Endothelial cell of umbilical vein (primary cell): ENCODE results near the gene PAX5. TPM values are rescaled to one million over a fixed set of nuclear protein-coding genes. Genes with fewer than 3 reads are reported as not detected.

Experiments used
- BruUV-seq: library from RNA; stranded (reverse); fragments of 400-500 nt; replicated peaks from 2 replicates; lab custom pipeline; 2021; lab: Mats Ljungman, UMichigan
- CTCF ChIA-PET: fragments of 300-600, 350-600 bp; sonication (Branson Sonifier 250); formaldehyde crosslinking; loops from one replicate; lab custom pipeline; 2021; ENCODE audit warnings: antibody characterized with exemption, inconsistent platforms; lab: Charles Lee
- POLR2A ChIA-PET: fragments of 300-600, 350-600 bp; sonication (Branson Sonifier 250); formaldehyde crosslinking; loops from one replicate; lab custom pipeline; 2021; ENCODE audit warnings: antibody characterized with exemption, inconsistent platforms; lab: Charles Lee
- DNase-seq: peaks from one replicate; pipeline ENCODE4 v3.0.0-alpha.2; 2011; ENCODE audit warnings: low read depth, low spot score
- FAIRE-seq: peaks from 2 replicates; lab custom pipeline; 2011; peaks lifted over from hg19 to GRCh38; lab: Jason Lieb, UNC
- H2AFZ ChIP-seq: 2 replicates; pipeline ENCODE4 v1.6.0; 2012; ENCODE audit warnings: low read depth, low read length, control low read depth, inconsistent platforms
- H3K27ac ChIP-seq: 2 replicates; pipeline ENCODE4 v1.5.1; 2011; ENCODE audit warnings: low read depth, mild to moderate bottlenecking, control low read depth, low read length, moderate library complexity; ENCODE audit not compliant: insufficient read depth
- H3K27me3 ChIP-seq, 2 experiments: 2 replicates each; pipeline versions ENCODE4 v1.6.0 to v1.6.1; 2011; ENCODE audit warnings: low read length in 2 of 2, mixed read lengths in 1 of 2; ENCODE audit not compliant: control insufficient read depth in 2 of 2, insufficient read depth in 2 of 2
- H3K36me3 ChIP-seq, 2 experiments: 2 replicates in 1 of 2; 3 replicates in 1 of 2; pipeline ENCODE4 v1.5.1; 2011; ENCODE audit warnings: low read length in 2 of 2, mild to moderate bottlenecking in 1 of 2, moderate library complexity in 1 of 2; ENCODE audit not compliant: control insufficient read depth in 2 of 2, insufficient read depth in 2 of 2; ENCODE audit errors: extremely low read depth in 1 of 2
- H3K4me1 ChIP-seq: 3 replicates; pipeline ENCODE4 v1.5.1; 2011; ENCODE audit warnings: mild to moderate bottlenecking, low read length; ENCODE audit not compliant: control insufficient read depth, insufficient read depth; ENCODE audit errors: extremely low read depth
- H3K4me2 ChIP-seq: 2 replicates; pipeline ENCODE4 v1.6.1; 2011; ENCODE audit warnings: low read length, control low read depth, mixed read lengths; ENCODE audit not compliant: insufficient read depth
- H3K4me3 ChIP-seq, 3 experiments: fragments of 200-600 bp in 1 of 3; sonication (generic), shearing (Covaris generic) in 1 of 3; replicated peaks in 1 of 3; 2 replicates each; pipeline ENCODE4 v1.5.1; 2011 to 2016; ENCODE audit warnings: control low read depth in 3 of 3, low read length in 3 of 3, mild to moderate bottlenecking in 2 of 3, inconsistent platforms in 1 of 3, low read depth in 1 of 3, moderate library complexity in 1 of 3; ENCODE audit not compliant: insufficient read depth in 1 of 3
- H3K79me2 ChIP-seq: 2 replicates; pipeline ENCODE4 v1.6.0; 2012; ENCODE audit warnings: low read length, inconsistent platforms; ENCODE audit not compliant: control insufficient read depth, insufficient read depth
- H3K9ac ChIP-seq: replicated peaks from 2 replicates; pipeline ENCODE3; 2011; ENCODE audit warnings: low read length, control low read depth; ENCODE audit not compliant: insufficient read depth; ENCODE audit errors: extremely low read depth
- H3K9me1 ChIP-seq: replicated peaks from 3 replicates; pipeline ENCODE4 v1.6.0; 2011; ENCODE audit warnings: mild to moderate bottlenecking, low read length; ENCODE audit not compliant: control insufficient read depth, insufficient read depth; ENCODE audit errors: extremely low read depth
- H3K9me3 ChIP-seq: replicated peaks from 2 replicates; pipeline ENCODE4 v1.5.1; 2012; ENCODE audit warnings: low read length, inconsistent platforms; ENCODE audit not compliant: control insufficient read depth, insufficient read depth
- H4K20me1 ChIP-seq: replicated peaks from 2 replicates; pipeline ENCODE3; 2011; ENCODE audit warnings: mild to moderate bottlenecking, low read length; ENCODE audit not compliant: control insufficient read depth, insufficient read depth; ENCODE audit errors: extremely low read depth
- CTCF ChIP-seq, 2 donors: IDR thresholded peaks; 1 replicate in 1 of 2; 2 replicates in 1 of 2; pipeline ENCODE4 v1.5.1; 2011; ENCODE audit warnings: low read length in 2 of 2, mild to moderate bottlenecking in 2 of 2, moderate library complexity in 2 of 2, control low read depth in 1 of 2, inconsistent platforms in 1 of 2, low read depth in 1 of 2; ENCODE audit not compliant: insufficient read depth in 1 of 2; ENCODE audit errors: extremely low read depth in 1 of 2
- EZH2 ChIP-seq: IDR thresholded peaks from 2 replicates; pipeline ENCODE4 v1.6.1; 2012; ENCODE audit warnings: borderline replicate concordance, low read depth, mild to moderate bottlenecking, moderate library complexity, low read length, inconsistent platforms; ENCODE audit not compliant: severe bottlenecking
- FOS ChIP-seq: IDR thresholded peaks from 2 replicates; pipeline ENCODE4 v1.6.1; 2011; ENCODE audit warnings: mild to moderate bottlenecking, low read length, moderate library complexity, borderline replicate concordance; ENCODE audit not compliant: insufficient read depth
- GATA2 ChIP-seq: IDR thresholded peaks from 2 replicates; pipeline ENCODE4 v1.7.0; 2011; ENCODE audit warnings: low read depth, mild to moderate bottlenecking, moderate library complexity, mixed read lengths, low read length; ENCODE audit not compliant: insufficient read length, insufficient read depth
- JUN ChIP-seq: IDR thresholded peaks from 2 replicates; pipeline ENCODE4 v1.6.1; 2011; ENCODE audit warnings: borderline replicate concordance, low read depth; ENCODE audit not compliant: insufficient read length, insufficient read depth
- MAX ChIP-seq: IDR thresholded peaks from 2 replicates; pipeline ENCODE4 v1.6.1; 2011; ENCODE audit not compliant: insufficient read depth, insufficient read length
- MYC ChIP-seq: IDR thresholded peaks from one replicate; pipeline ENCODE4 v1.6.1; 2011; ENCODE audit warnings: mild to moderate bottlenecking, low read depth, low read length
- POLR2A ChIP-seq: IDR thresholded peaks from 2 replicates; pipeline ENCODE4 v1.6.1; 2012; ENCODE audit warnings: low read depth, mild to moderate bottlenecking, control low read depth, low read length
- POLR2AphosphoS5 ChIP-seq: IDR thresholded peaks from 2 replicates; pipeline ENCODE4 v1.6.1; 2012; ENCODE audit warnings: low read depth, mild to moderate bottlenecking, control low read depth, low read length, moderate library complexity; ENCODE audit not compliant: insufficient read depth
- dilution Hi-C: fragments of 300-500 bp; cut with MboI; formaldehyde crosslinking; loops from one replicate; pipeline ENCODE4 v1.15.0; 2019; ENCODE audit warnings: low sequenced_read_pairs; ENCODE audit not compliant: extremely low pct_ligation_motif_present
- intact Hi-C: fragments of 100-400 bp; cut with micrococcal nuclease; formaldehyde crosslinking; loops from one replicate; pipeline ENCODE4 v1.10.0; 2022
- polyA plus RNA-seq, 4 experiments: library from polyadenylated mRNA; depleted of rRNA in 3 of 4; stranded (reverse) in 3 of 4; unstranded in 1 of 4; fragments of >200 nt; gene quantifications; 2 replicates each; pipeline versions ENCODE4 v1.2.1 to v1.2.3, GENCODE V29; 2011 to 2012; ENCODE audit warnings: missing spikeins in 1 of 4
- total RNA-seq: library from RNA; stranded (reverse); gene quantifications from 2 replicates; pipeline ENCODE4 v1.2.3, GENCODE V29; 2021

Gene PAX5
- total and polyA plus RNA-seq, 2 donors (not counting 3 experiments of a cell fraction or from before 2014, with no cell fraction given), result not detected

- dilution Hi-C loops (no loop called here), intact Hi-C loops (no loop called here)
- Histone ChIP-seq H3K4me1 (no peaks in the 10 kb centered on the region), H2AFZ (no peak overlapping the region), H3K9ac (no peak overlapping the region), H3K27ac (no peak overlapping the region), H3K9me1 (no peaks in the 10 kb centered on the region), H3K79me2 (no peaks in the 10 kb centered on the region), H3K4me2 (no peak overlapping the region), H4K20me1 (no peaks in the 10 kb centered on the region), H3K27me3 (peaks cover 2 to 4% of the 10 kb centered on the region in 2 experiments), H3K9me3 (no peaks in the 10 kb centered on the region), H3K36me3 (no peaks in the 10 kb centered on the region), H3K4me3 (no peak overlapping the region)
- BruUV-seq, result no TSS peak
- DNase-seq (no peak), FAIRE-seq (no peak)
- no peak for TF ChIP-seq MYC
- POLR2A ChIA-PET, result no interaction called here
- CTCF ChIA-PET, result no interaction called here
Measured at GRCh38 chr9:36837431-36838405, 196.3 kb downstream of the PAX5 start.

GRCh38 chr9:36836486-36836885 lies 197.6 kb downstream of the PAX5 start:
- Histone ChIP-seq H3K36me3 (no peaks in the 10 kb centered on the region), H3K9ac (no peak overlapping the region), H3K4me3 (no peak overlapping the region), H3K27me3 (peaks cover 0 to 4% of the 10 kb centered on the region in 2 experiments), H3K4me2 (no peak overlapping the region), H3K4me1 (no peaks in the 10 kb centered on the region), H2AFZ (no peak overlapping the region), H4K20me1 (no peaks in the 10 kb centered on the region), H3K27ac (no peak overlapping the region), H3K79me2 (no peaks in the 10 kb centered on the region), H3K9me3 (no peaks in the 10 kb centered on the region), H3K9me1 (no peaks in the 10 kb centered on the region)
- dilution Hi-C loops (no loop called here), intact Hi-C loops (no loop called here)
- ChIA-PET POLR2A (no interaction called here), CTCF (no interaction called here)
- BruUV-seq, result no TSS peak
- TF ChIP-seq POLR2AphosphoS5 (no peak), GATA2 (no peak), FOS (no peak), MYC (no peak), EZH2 (no peak), CTCF (IDR thresholded peaks at IDR 0.05; ENCODE audit: extremely low read depth in 1 of 2, insufficient read depth in 1 of 2, low read depth in 1 of 2, low read length in 2 of 2) (no peak), MAX (no peak), POLR2A (no peak), JUN (no peak)
- no peak for FAIRE-seq
- DNase-seq, result no peak
